Neutrophil (primary cell): Measurements from ENCODE around the gene IMPG2.
"Not testable (repeated sequence)": the region's sequence is repeated elsewhere in the genome, so short reads cannot be mapped to it uniquely, and the experiment has no call there.

Experiments
- H3K27ac ChIP-seq: fragments of 200-600 bp; sonication (generic); 2 replicates; pipeline ENCODE4 v1.5.1; 2016; ENCODE audit warnings: mild to moderate bottlenecking, moderate library complexity
- H3K27me3 ChIP-seq: fragments of 200-600 bp; sonication (generic); 2 replicates; pipeline ENCODE4 v1.6.0; 2016; ENCODE audit warnings: mild to moderate bottlenecking
- H3K36me3 ChIP-seq: fragments of 200-600 bp; sonication (generic); 2 replicates; pipeline ENCODE4 v1.5.1; 2017
- H3K4me1 ChIP-seq, 2 experiments: fragments of 200-600 bp in 1 of 2; sonication (generic) in 1 of 2; 1 replicate in 1 of 2; 2 replicates in 1 of 2; pipeline versions ENCODE4 v1.5.1 to v1.6.1; 2013 to 2016; ENCODE audit warnings: low read depth in 1 of 2, low read length in 1 of 2, mild to moderate bottlenecking in 1 of 2, moderate library complexity in 1 of 2; ENCODE audit not compliant: control insufficient read depth in 1 of 2, insufficient read depth in 1 of 2
- H3K4me3 ChIP-seq, 2 experiments: fragments of 200-600 bp in 1 of 2; sonication (generic) in 1 of 2; 1 replicate in 1 of 2; 2 replicates in 1 of 2; pipeline ENCODE4 v1.5.1; 2013 to 2016; ENCODE audit warnings: low read depth in 1 of 2, low read length in 1 of 2, mild to moderate bottlenecking in 1 of 2, moderate library complexity in 1 of 2
- H3K9me3 ChIP-seq: fragments of 200-600 bp; sonication (generic); 2 replicates; pipeline ENCODE4 v1.5.1; 2016
- TF ChIP-seq, protein P1 (sequence below): fragments of 200-600 bp; sonication (generic); IDR thresholded peaks from 2 replicates; pipeline ENCODE4 v1.5.1; 2016; ENCODE audit warnings: antibody characterized with exemption

IMPG2 gene

DNA sequence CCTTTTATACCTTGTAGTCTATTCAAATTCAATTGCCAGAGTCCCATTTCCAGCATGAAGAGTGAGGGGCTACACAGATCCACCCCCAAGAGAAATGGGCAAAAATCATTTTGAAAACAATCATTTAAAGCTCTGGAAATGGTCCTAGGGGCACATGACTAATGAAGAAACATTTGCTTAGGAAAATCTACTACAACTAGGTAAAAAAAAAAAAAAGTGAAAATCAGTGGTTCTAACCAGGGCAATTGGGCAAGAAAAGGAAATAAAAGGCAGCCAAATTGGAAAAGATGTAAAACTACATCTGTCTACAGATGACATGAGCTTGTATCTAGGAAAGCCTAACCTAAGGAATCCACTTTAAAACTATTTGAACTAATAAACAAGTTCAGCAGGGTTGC lies 9.4 kb downstream of the IMPG2 start:
- TF ChIP-seq, protein P1, sequence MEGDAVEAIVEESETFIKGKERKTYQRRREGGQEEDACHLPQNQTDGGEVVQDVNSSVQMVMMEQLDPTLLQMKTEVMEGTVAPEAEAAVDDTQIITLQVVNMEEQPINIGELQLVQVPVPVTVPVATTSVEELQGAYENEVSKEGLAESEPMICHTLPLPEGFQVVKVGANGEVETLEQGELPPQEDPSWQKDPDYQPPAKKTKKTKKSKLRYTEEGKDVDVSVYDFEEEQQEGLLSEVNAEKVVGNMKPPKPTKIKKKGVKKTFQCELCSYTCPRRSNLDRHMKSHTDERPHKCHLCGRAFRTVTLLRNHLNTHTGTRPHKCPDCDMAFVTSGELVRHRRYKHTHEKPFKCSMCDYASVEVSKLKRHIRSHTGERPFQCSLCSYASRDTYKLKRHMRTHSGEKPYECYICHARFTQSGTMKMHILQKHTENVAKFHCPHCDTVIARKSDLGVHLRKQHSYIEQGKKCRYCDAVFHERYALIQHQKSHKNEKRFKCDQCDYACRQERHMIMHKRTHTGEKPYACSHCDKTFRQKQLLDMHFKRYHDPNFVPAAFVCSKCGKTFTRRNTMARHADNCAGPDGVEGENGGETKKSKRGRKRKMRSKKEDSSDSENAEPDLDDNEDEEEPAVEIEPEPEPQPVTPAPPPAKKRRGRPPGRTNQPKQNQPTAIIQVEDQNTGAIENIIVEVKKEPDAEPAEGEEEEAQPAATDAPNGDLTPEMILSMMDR, result no peak
- no peaks in the 10 kb centered on the region for H3K9me3 ChIP-seq
- H3K27ac ChIP-seq, result no peak overlapping the region
- H3K27me3 ChIP-seq, result no peaks in the 10 kb centered on the region
- no peaks in the 10 kb centered on the region for H3K36me3 ChIP-seq
- H3K4me1 ChIP-seq, result no peaks in the 10 kb centered on the region
- H3K4me3 ChIP-seq, result no peak overlapping the region

DNA sequence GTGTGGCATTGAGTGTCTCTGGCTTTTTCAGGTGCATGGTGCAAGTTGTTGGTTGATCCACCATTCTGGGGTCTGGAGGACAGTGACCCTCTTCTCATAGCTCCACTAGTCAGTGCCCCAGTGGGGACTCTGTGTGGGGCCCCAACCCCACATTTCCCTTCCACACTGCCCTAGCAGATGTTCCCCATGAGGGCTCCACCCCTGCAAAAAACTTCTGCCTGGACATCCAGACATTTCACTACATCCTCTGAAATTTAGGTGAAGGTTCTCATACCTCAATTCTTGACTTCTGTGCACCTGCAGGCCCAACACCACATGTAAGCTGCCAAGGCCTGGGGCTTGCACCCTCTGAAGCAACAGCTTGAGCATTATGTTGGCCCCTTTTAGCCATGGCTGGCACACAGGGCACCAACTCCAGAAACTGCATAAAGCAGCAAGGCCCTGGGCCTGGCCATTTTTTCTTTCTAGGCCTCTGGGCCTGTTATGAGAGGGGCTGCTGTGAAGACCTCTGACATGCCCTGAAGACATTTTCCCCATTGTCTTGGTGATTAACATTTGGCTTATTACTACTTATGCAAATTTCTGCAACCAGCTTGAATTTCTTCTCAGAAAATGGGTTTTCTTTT lies 12.1 kb downstream of the IMPG2 start:
- not testable (repeated sequence) for H3K9me3 ChIP-seq, H3K27me3 ChIP-seq, H3K4me1 ChIP-seq, H3K27ac ChIP-seq, H3K36me3 ChIP-seq, H3K4me3 ChIP-seq

DNA sequence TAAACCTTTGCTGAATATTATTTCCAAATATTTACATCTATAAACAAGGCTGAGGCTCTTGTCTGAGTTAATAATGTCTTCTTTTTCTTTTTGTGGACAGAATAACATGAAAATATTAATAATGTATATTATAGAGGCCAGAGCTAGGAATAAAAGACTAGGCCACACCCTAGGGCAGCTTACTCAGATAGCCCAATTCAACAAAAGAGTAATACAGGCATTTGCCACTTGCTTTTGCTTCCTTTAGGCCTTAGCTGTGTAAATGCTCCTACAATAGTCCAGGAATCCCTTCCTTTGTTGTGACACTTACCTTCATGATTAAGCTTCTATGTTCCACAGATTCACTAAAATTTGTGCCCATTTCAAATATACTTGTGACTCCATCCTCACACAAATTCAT lies 16.5 kb downstream of the IMPG2 start:
- H3K27me3 ChIP-seq, result no peaks in the 10 kb centered on the region
- H3K27ac ChIP-seq, result no peak overlapping the region
- H3K9me3 ChIP-seq, result no peaks in the 10 kb centered on the region
- no peaks in the 10 kb centered on the region for H3K36me3 ChIP-seq
- H3K4me1 ChIP-seq, result no peaks in the 10 kb centered on the region
- no peak overlapping the region for H3K4me3 ChIP-seq
- TF ChIP-seq, protein P1, result no peak

DNA sequence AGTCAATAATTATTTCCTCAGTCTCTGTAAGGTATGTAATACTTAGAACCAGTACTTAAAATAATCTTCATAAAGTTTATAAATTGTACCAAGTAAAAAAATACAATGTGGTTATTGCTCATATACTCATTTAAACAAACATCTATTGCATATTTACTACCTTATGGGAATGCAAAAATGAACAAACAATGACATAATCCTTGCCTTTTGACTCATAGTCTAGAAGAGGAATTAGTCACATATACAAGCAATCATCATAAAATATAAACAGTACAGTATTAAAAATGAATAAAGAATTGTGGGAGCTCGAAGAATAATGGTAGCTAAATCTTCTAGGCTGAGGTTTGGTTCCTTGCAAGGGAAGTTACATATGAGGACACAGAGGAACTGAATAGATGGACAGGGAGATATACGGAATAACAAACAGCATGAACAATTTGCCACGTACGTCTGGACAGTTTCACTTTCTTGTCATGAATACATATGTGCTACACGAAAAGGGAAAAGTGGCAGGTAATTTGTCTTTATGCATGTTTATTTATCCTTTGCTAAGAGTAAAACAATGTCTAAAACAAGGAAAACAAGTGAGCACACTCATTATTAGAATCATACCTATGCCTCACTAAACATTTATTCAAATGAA lies 17.2 kb downstream of the IMPG2 start:
- H3K36me3 ChIP-seq, result no peaks in the 10 kb centered on the region
- no peak overlapping the region for H3K4me3 ChIP-seq
- TF ChIP-seq, protein P1, result no peak
- no peaks in the 10 kb centered on the region for H3K4me1 ChIP-seq
- no peak overlapping the region for H3K27ac ChIP-seq
- H3K27me3 ChIP-seq, result no peaks in the 10 kb centered on the region
- H3K9me3 ChIP-seq, result no peaks in the 10 kb centered on the region

DNA sequence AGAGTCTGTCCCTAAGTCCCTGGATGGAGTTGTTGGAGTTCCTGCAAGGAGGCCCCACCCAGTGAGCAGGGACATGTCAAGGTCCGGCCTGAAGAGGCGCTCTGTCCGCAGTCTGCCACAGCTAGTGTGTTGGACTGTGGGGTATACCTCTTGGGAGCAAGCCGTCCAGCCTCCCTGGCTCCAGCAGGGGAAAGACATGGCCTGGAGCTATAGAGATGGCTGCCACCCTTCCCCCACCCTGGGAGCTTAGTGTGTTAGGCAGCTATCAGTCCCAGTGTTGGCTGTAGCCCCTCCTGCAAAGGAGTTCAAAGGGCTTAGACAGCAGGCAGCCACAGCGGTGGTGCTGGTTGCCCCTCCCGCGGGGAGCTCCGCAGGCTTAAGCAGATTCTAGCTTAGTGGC lies 20.3 kb downstream of the IMPG2 start:
- H3K27me3 ChIP-seq, result no peaks in the 10 kb centered on the region
- TF ChIP-seq, protein P1, result no peak
- H3K36me3 ChIP-seq, result no peaks in the 10 kb centered on the region
- H3K4me3 ChIP-seq, result no peak overlapping the region
- no peak overlapping the region for H3K27ac ChIP-seq
- no peaks in the 10 kb centered on the region for H3K4me1 ChIP-seq
- H3K9me3 ChIP-seq, result no peaks in the 10 kb centered on the region

DNA sequence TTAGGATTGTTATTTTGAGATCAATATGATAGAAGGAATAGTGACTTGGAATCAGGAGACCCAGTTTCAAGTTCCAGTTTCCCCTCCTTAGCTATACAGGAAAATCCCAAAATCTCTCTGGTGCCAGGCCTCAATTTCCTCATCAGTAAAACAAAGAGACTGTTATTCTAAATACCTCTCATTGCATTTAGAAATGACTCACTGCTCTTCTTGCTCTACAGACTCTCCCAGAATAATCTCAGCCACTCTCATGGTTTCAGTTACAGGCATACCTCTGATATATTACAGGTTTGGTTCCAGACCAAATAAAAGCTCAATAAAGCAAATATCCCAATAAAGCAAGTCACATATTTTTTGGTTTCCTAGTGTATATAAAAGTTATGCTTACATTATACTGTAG lies 28.3 kb downstream of the IMPG2 start:
- H3K27me3 ChIP-seq, result no peaks in the 10 kb centered on the region
- no peaks in the 10 kb centered on the region for H3K4me1 ChIP-seq
- no peak overlapping the region for H3K4me3 ChIP-seq
- H3K27ac ChIP-seq, result no peak overlapping the region
- H3K36me3 ChIP-seq, result no peaks in the 10 kb centered on the region
- no peaks in the 10 kb centered on the region for H3K9me3 ChIP-seq
- TF ChIP-seq, protein P1, result no peak
